DND-41 (cell line): ENCODE data around the gene CD177.
"Not testable (repeated sequence)": the region's sequence is repeated elsewhere in the genome, so short reads cannot be mapped to it uniquely, and the experiment has no call there.

Experiments
- CTCF ChIP-seq: IDR thresholded peaks from 2 replicates; pipeline ENCODE4 v1.5.1; 2012; ENCODE audit warnings: borderline replicate concordance, low read length, moderate library complexity, mild to moderate bottlenecking; ENCODE audit not compliant: poor library complexity, severe bottlenecking; ENCODE audit errors: extremely low read depth
- EZH2 ChIP-seq: IDR thresholded peaks from 3 replicates; pipeline ENCODE4 v1.6.1; 2012; ENCODE audit warnings: borderline replicate concordance, low read depth, mild to moderate bottlenecking, moderate library complexity, low read length, inconsistent platforms; ENCODE audit not compliant: severe bottlenecking

GRCh38 chr19:43341098-43341497 lies 12.4 kb upstream of the CD177 start:
- TF ChIP-seq CTCF, EZH2: not testable (repeated sequence)
